ENCODE results near the gene ZFAND3. TPM values are rescaled to one million over a fixed set of nuclear protein-coding genes. Genes with fewer than 3 reads are reported as not detected.

Gene ZFAND3
- total and polyA plus RNA-seq, 8 donors, result 19.8 to 164 (median 37.3) TPM

DNA sequence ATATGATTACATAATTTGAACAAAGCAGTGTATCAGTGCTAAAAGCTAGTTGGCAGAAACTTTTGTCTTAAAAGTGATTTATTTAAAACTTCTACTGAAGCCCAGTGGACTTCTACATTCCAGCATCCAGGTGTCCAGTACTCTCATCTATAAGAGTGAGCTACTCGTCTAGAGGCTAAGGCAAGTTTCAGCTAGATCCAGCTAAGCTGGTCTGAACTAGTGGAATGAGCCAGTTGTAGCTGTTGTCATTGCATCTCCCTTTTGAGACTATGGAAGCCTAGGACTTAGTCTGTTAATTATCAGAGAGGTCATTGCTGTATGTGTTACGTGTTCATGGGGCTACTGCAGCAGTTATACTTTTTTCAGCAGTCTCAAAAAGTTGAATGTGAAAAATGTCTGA is 165.1 kb downstream of the ZFAND3 start:
- TF ChIP-seq EP300 (IDR thresholded peaks at IDR 0.05) (no peak), POLR2A (IDR thresholded peaks at IDR 0.05) (no peak), POLR2AphosphoS5 (IDR thresholded peaks at IDR 0.05) (no peak)
- TF ChIP-seq, protein P1, sequence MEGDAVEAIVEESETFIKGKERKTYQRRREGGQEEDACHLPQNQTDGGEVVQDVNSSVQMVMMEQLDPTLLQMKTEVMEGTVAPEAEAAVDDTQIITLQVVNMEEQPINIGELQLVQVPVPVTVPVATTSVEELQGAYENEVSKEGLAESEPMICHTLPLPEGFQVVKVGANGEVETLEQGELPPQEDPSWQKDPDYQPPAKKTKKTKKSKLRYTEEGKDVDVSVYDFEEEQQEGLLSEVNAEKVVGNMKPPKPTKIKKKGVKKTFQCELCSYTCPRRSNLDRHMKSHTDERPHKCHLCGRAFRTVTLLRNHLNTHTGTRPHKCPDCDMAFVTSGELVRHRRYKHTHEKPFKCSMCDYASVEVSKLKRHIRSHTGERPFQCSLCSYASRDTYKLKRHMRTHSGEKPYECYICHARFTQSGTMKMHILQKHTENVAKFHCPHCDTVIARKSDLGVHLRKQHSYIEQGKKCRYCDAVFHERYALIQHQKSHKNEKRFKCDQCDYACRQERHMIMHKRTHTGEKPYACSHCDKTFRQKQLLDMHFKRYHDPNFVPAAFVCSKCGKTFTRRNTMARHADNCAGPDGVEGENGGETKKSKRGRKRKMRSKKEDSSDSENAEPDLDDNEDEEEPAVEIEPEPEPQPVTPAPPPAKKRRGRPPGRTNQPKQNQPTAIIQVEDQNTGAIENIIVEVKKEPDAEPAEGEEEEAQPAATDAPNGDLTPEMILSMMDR (IDR thresholded peaks at IDR 0.05), result no peak

DNA sequence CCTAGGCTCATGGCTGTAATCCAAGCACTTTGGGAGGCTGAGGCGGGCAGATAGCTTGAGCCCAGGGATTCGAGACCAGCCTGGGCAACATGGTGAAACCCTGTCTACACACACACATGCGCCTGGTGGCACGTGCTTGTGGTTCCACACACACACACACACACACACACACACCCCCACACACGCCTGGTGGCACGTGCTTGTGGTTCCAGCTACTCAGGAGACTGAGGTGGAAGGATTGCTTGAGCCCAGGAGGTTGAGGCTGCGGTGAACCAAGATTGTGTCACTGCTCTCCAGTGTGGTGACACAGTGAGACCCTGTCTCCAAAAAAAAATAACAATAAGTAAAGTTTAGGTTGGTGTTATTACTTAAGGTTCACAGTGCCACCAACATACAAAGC is 165.8 kb downstream of the ZFAND3 start:
- Histone ChIP-seq H3K4me3 (no peak overlapping the region), H3K36me3 (no peaks in the 10 kb centered on the region), H3K9me3 (no peaks in the 10 kb centered on the region), H3K4me1 (peaks cover 28 to 72% (median 53%) of the 10 kb centered on the region in 4 donors), H3K27me3 (no peaks in the 10 kb centered on the region), H3K27ac (no peak overlapping the region)
- TF ChIP-seq EP300 (IDR thresholded peaks at IDR 0.05) (no peak), POLR2A (IDR thresholded peaks at IDR 0.05) (no peak), POLR2AphosphoS5 (IDR thresholded peaks at IDR 0.05) (no peak)
- TF ChIP-seq, protein P1 (IDR thresholded peaks at IDR 0.05), result no peak
- DNase-seq, result no peak
- WGBS, 5 donors, result 81 to 89% (median 87%) methylated on average over 6 to 7 of the region's 7 CpGs
- intact Hi-C loops (cut with DNase I; ENCODE audit: low total_unique reads), result no loop called here

More for the DNA sequence above, 165.1 kb downstream of the ZFAND3 start:
- intact Hi-C loops (cut with DNase I; ENCODE audit: low total_unique reads), result no loop called here
- no peaks in the 10 kb centered on the region for H3K27me3 ChIP-seq
- H3K9me3 ChIP-seq, result no peaks in the 10 kb centered on the region
- no peak overlapping the region for H3K27ac ChIP-seq
- no peak overlapping the region for H3K4me3 ChIP-seq
- no peaks in the 10 kb centered on the region for H3K36me3 ChIP-seq
- H3K4me1 ChIP-seq, result peaks cover 35 to 80% (median 58%) of the 10 kb centered on the region in 4 donors
- WGBS, 5 donors, result 94 to 100% (median 95%) methylated on average over 2 of the region's 2 CpGs
- DNase-seq, result no peak

DNA sequence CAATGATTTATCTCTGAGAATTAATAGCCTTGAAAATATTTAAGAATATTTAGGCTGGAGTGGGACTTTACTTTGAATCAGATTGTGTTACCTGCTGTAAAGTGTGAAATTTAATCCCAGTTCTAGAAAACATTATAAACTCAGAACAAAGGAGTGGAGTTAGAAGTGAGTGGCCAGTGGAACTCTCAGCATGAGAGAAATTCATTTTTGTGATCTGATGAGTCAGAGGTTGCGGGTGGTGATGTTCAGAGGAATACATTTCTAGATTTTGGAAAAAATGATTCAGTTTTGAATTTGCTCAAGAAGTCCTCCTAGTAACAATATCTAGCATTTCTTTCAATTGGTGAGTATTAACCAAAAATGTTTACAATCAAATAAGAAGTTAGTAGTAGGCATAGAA is 167.5 kb downstream of the ZFAND3 start:
- Histone ChIP-seq H3K27ac (no peak overlapping the region), H3K9me3 (no peaks in the 10 kb centered on the region), H3K4me1 (peaks cover 28 to 76% (median 53%) of the 10 kb centered on the region in 4 donors), H3K36me3 (no peaks in the 10 kb centered on the region), H3K4me3 (no peak overlapping the region), H3K27me3 (no peaks in the 10 kb centered on the region)
- DNase-seq, result no peak
- 78 to 95% (median 87%) methylated on average over 1 of the region's 1 CpG for WGBS, 5 donors
- intact Hi-C loops (cut with DNase I; ENCODE audit: low total_unique reads), result no loop called here
- TF ChIP-seq POLR2A (IDR thresholded peaks at IDR 0.05), result no peak
- TF ChIP-seq, protein P1 (IDR thresholded peaks at IDR 0.05), result no peak
- no peak for TF ChIP-seq EP300 (IDR thresholded peaks at IDR 0.05)
- no peak for TF ChIP-seq POLR2AphosphoS5 (IDR thresholded peaks at IDR 0.05)

DNA sequence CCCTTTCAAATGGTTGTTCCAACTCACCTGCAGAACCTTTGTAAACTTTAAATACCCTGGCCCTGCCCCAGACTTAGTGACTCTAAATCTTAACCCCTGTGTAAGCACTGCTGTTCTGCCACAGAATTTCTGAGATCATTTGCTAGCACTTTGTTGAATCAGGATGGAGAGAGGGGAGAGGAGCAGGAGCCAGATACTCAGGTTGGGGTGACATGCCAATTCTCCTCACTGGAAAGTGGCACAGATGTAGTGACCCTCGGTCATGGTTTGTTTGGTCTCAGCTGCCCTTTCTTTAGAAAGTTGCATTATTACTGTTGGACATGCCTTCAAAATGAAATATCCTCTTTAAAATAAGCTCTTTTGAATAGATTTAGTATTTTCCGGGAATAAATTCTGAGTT is 168.0 kb downstream of the ZFAND3 start:
- no peaks in the 10 kb centered on the region for H3K27me3 ChIP-seq
- no peak overlapping the region for H3K27ac ChIP-seq
- no peaks in the 10 kb centered on the region for H3K9me3 ChIP-seq
- no peak overlapping the region for H3K4me3 ChIP-seq
- no peak for DNase-seq
- intact Hi-C loops (cut with DNase I; ENCODE audit: low total_unique reads), result no loop called here
- H3K4me1 ChIP-seq, result peaks cover 28 to 77% (median 55%) of the 10 kb centered on the region in 4 donors
- 86 to 93% (median 88%) methylated on average over 2 of the region's 2 CpGs for WGBS, 5 donors
- no peaks in the 10 kb centered on the region for H3K36me3 ChIP-seq
- TF ChIP-seq POLR2A (IDR thresholded peaks at IDR 0.05), result no peak
- TF ChIP-seq, protein P1 (IDR thresholded peaks at IDR 0.05), result no peak
- no peak for TF ChIP-seq POLR2AphosphoS5 (IDR thresholded peaks at IDR 0.05)
- TF ChIP-seq EP300 (IDR thresholded peaks at IDR 0.05), result no peak

All from stomach (tissue), 9 donors.